Endothelial cell of umbilical vein (primary cell): ENCODE data around the gene ERICH3. TPM values are rescaled to one million over a fixed set of nuclear protein-coding genes. Genes with fewer than 3 reads are reported as not detected.

Experiments used
- BruUV-seq: library from RNA; stranded (reverse); fragments of 400-500 nt; replicated peaks from 2 replicates; lab custom pipeline; 2021; lab: Mats Ljungman, UMichigan
- CTCF ChIA-PET: fragments of 300-600, 350-600 bp; sonication (Branson Sonifier 250); formaldehyde crosslinking; loops from one replicate; lab custom pipeline; 2021; ENCODE audit warnings: antibody characterized with exemption, inconsistent platforms; lab: Charles Lee
- POLR2A ChIA-PET: fragments of 300-600, 350-600 bp; sonication (Branson Sonifier 250); formaldehyde crosslinking; loops from one replicate; lab custom pipeline; 2021; ENCODE audit warnings: antibody characterized with exemption, inconsistent platforms; lab: Charles Lee
- DNase-seq: peaks from one replicate; pipeline ENCODE4 v3.0.0-alpha.2; 2011; ENCODE audit warnings: low read depth, low spot score
- FAIRE-seq: peaks from 2 replicates; lab custom pipeline; 2011; peaks lifted over from hg19 to GRCh38; lab: Jason Lieb, UNC
- H2AFZ ChIP-seq: 2 replicates; pipeline ENCODE4 v1.6.0; 2012; ENCODE audit warnings: low read depth, low read length, control low read depth, inconsistent platforms
- H3K27ac ChIP-seq: 2 replicates; pipeline ENCODE4 v1.5.1; 2011; ENCODE audit warnings: low read depth, mild to moderate bottlenecking, control low read depth, low read length, moderate library complexity; ENCODE audit not compliant: insufficient read depth
- H3K27me3 ChIP-seq, 2 experiments: 2 replicates each; pipeline versions ENCODE4 v1.6.0 to v1.6.1; 2011; ENCODE audit warnings: low read length in 2 of 2, mixed read lengths in 1 of 2; ENCODE audit not compliant: control insufficient read depth in 2 of 2, insufficient read depth in 2 of 2
- H3K36me3 ChIP-seq, 2 experiments: 2 replicates in 1 of 2; 3 replicates in 1 of 2; pipeline ENCODE4 v1.5.1; 2011; ENCODE audit warnings: low read length in 2 of 2, mild to moderate bottlenecking in 1 of 2, moderate library complexity in 1 of 2; ENCODE audit not compliant: control insufficient read depth in 2 of 2, insufficient read depth in 2 of 2; ENCODE audit errors: extremely low read depth in 1 of 2
- H3K4me1 ChIP-seq: 3 replicates; pipeline ENCODE4 v1.5.1; 2011; ENCODE audit warnings: mild to moderate bottlenecking, low read length; ENCODE audit not compliant: control insufficient read depth, insufficient read depth; ENCODE audit errors: extremely low read depth
- H3K4me2 ChIP-seq: 2 replicates; pipeline ENCODE4 v1.6.1; 2011; ENCODE audit warnings: low read length, control low read depth, mixed read lengths; ENCODE audit not compliant: insufficient read depth
- H3K4me3 ChIP-seq, 3 experiments: fragments of 200-600 bp in 1 of 3; sonication (generic), shearing (Covaris generic) in 1 of 3; replicated peaks in 1 of 3; 2 replicates each; pipeline ENCODE4 v1.5.1; 2011 to 2016; ENCODE audit warnings: control low read depth in 3 of 3, low read length in 3 of 3, mild to moderate bottlenecking in 2 of 3, inconsistent platforms in 1 of 3, low read depth in 1 of 3, moderate library complexity in 1 of 3; ENCODE audit not compliant: insufficient read depth in 1 of 3
- H3K79me2 ChIP-seq: 2 replicates; pipeline ENCODE4 v1.6.0; 2012; ENCODE audit warnings: low read length, inconsistent platforms; ENCODE audit not compliant: control insufficient read depth, insufficient read depth
- H3K9ac ChIP-seq: replicated peaks from 2 replicates; pipeline ENCODE3; 2011; ENCODE audit warnings: low read length, control low read depth; ENCODE audit not compliant: insufficient read depth; ENCODE audit errors: extremely low read depth
- H3K9me1 ChIP-seq: replicated peaks from 3 replicates; pipeline ENCODE4 v1.6.0; 2011; ENCODE audit warnings: mild to moderate bottlenecking, low read length; ENCODE audit not compliant: control insufficient read depth, insufficient read depth; ENCODE audit errors: extremely low read depth
- H3K9me3 ChIP-seq: replicated peaks from 2 replicates; pipeline ENCODE4 v1.5.1; 2012; ENCODE audit warnings: low read length, inconsistent platforms; ENCODE audit not compliant: control insufficient read depth, insufficient read depth
- H4K20me1 ChIP-seq: replicated peaks from 2 replicates; pipeline ENCODE3; 2011; ENCODE audit warnings: mild to moderate bottlenecking, low read length; ENCODE audit not compliant: control insufficient read depth, insufficient read depth; ENCODE audit errors: extremely low read depth
- CTCF ChIP-seq, 2 donors: IDR thresholded peaks; 1 replicate in 1 of 2; 2 replicates in 1 of 2; pipeline ENCODE4 v1.5.1; 2011; ENCODE audit warnings: low read length in 2 of 2, mild to moderate bottlenecking in 2 of 2, moderate library complexity in 2 of 2, control low read depth in 1 of 2, inconsistent platforms in 1 of 2, low read depth in 1 of 2; ENCODE audit not compliant: insufficient read depth in 1 of 2; ENCODE audit errors: extremely low read depth in 1 of 2
- EZH2 ChIP-seq: IDR thresholded peaks from 2 replicates; pipeline ENCODE4 v1.6.1; 2012; ENCODE audit warnings: borderline replicate concordance, low read depth, mild to moderate bottlenecking, moderate library complexity, low read length, inconsistent platforms; ENCODE audit not compliant: severe bottlenecking
- FOS ChIP-seq: IDR thresholded peaks from 2 replicates; pipeline ENCODE4 v1.6.1; 2011; ENCODE audit warnings: mild to moderate bottlenecking, low read length, moderate library complexity, borderline replicate concordance; ENCODE audit not compliant: insufficient read depth
- GATA2 ChIP-seq: IDR thresholded peaks from 2 replicates; pipeline ENCODE4 v1.7.0; 2011; ENCODE audit warnings: low read depth, mild to moderate bottlenecking, moderate library complexity, mixed read lengths, low read length; ENCODE audit not compliant: insufficient read length, insufficient read depth
- JUN ChIP-seq: IDR thresholded peaks from 2 replicates; pipeline ENCODE4 v1.6.1; 2011; ENCODE audit warnings: borderline replicate concordance, low read depth; ENCODE audit not compliant: insufficient read length, insufficient read depth
- MAX ChIP-seq: IDR thresholded peaks from 2 replicates; pipeline ENCODE4 v1.6.1; 2011; ENCODE audit not compliant: insufficient read depth, insufficient read length
- MYC ChIP-seq: IDR thresholded peaks from one replicate; pipeline ENCODE4 v1.6.1; 2011; ENCODE audit warnings: mild to moderate bottlenecking, low read depth, low read length
- POLR2A ChIP-seq: IDR thresholded peaks from 2 replicates; pipeline ENCODE4 v1.6.1; 2012; ENCODE audit warnings: low read depth, mild to moderate bottlenecking, control low read depth, low read length
- POLR2AphosphoS5 ChIP-seq: IDR thresholded peaks from 2 replicates; pipeline ENCODE4 v1.6.1; 2012; ENCODE audit warnings: low read depth, mild to moderate bottlenecking, control low read depth, low read length, moderate library complexity; ENCODE audit not compliant: insufficient read depth
- dilution Hi-C: fragments of 300-500 bp; cut with MboI; formaldehyde crosslinking; loops from one replicate; pipeline ENCODE4 v1.15.0; 2019; ENCODE audit warnings: low sequenced_read_pairs; ENCODE audit not compliant: extremely low pct_ligation_motif_present
- intact Hi-C: fragments of 100-400 bp; cut with micrococcal nuclease; formaldehyde crosslinking; loops from one replicate; pipeline ENCODE4 v1.10.0; 2022
- polyA plus RNA-seq, 4 experiments: library from polyadenylated mRNA; depleted of rRNA in 3 of 4; stranded (reverse) in 3 of 4; unstranded in 1 of 4; fragments of >200 nt; gene quantifications; 2 replicates each; pipeline versions ENCODE4 v1.2.1 to v1.2.3, GENCODE V29; 2011 to 2012; ENCODE audit warnings: missing spikeins in 1 of 4
- total RNA-seq: library from RNA; stranded (reverse); gene quantifications from 2 replicates; pipeline ENCODE4 v1.2.3, GENCODE V29; 2021

Gene ERICH3
- total and polyA plus RNA-seq, 2 donors (not counting 3 experiments of a cell fraction or from before 2014, with no cell fraction given): not detected

GRCh38 chr1:74654708-74655107 is 18.9 kb downstream of the ERICH3 start:
- BruUV-seq: no TSS peak
- Histone ChIP-seq H3K9me1 (no peaks in the 10 kb centered on the region), H4K20me1 (no peaks in the 10 kb centered on the region), H3K79me2 (no peaks in the 10 kb centered on the region), H3K4me3 (no peak overlapping the region), H3K9ac (no peak overlapping the region), H3K36me3 (no peaks in the 10 kb centered on the region), H3K27me3 (no peaks in the 10 kb centered on the region), H3K4me1 (no peaks in the 10 kb centered on the region), H3K9me3 (no peaks in the 10 kb centered on the region), H3K4me2 (no peak overlapping the region), H3K27ac (no peak overlapping the region), H2AFZ (no peak overlapping the region)
- DNase-seq: no peak
- no peak for TF ChIP-seq POLR2AphosphoS5
- no peak for TF ChIP-seq EZH2
- TF ChIP-seq CTCF (IDR thresholded peaks at IDR 0.05; ENCODE audit: extremely low read depth in 1 of 2, insufficient read depth in 1 of 2, low read depth in 1 of 2, low read length in 2 of 2): no peak
- no peak for TF ChIP-seq FOS
- CTCF ChIA-PET: no interaction called here
- intact Hi-C loops: no loop called here
- FAIRE-seq: no peak
- dilution Hi-C loops: no loop called here
- POLR2A ChIA-PET: no interaction called here

GRCh38 chr1:74652711-74653139 is 20.9 kb downstream of the ERICH3 start:
- H3K4me2 ChIP-seq: no peak overlapping the region
- TF ChIP-seq JUN (no peak), GATA2 (no peak), FOS (no peak), POLR2A (no peak), POLR2AphosphoS5 (no peak), EZH2 (no peak), MYC (no peak), CTCF (IDR thresholded peaks at IDR 0.05; ENCODE audit: extremely low read depth in 1 of 2, insufficient read depth in 1 of 2, low read depth in 1 of 2, low read length in 2 of 2) (no peak), MAX (no peak)
- no peaks in the 10 kb centered on the region for H3K36me3 ChIP-seq
- no peak for DNase-seq
- H3K4me3 ChIP-seq: no peak overlapping the region
- ChIA-PET CTCF (no interaction called here), POLR2A (no interaction called here)
- dilution Hi-C loops: no loop called here
- no peaks in the 10 kb centered on the region for H4K20me1 ChIP-seq
- no peak overlapping the region for H3K27ac ChIP-seq
- H3K9me3 ChIP-seq: no peaks in the 10 kb centered on the region
- no TSS peak for BruUV-seq
- no peak overlapping the region for H3K9ac ChIP-seq
- H2AFZ ChIP-seq: no peak overlapping the region
- H3K27me3 ChIP-seq: no peaks in the 10 kb centered on the region
- intact Hi-C loops: no loop called here
- no peak for FAIRE-seq
- H3K9me1 ChIP-seq: no peaks in the 10 kb centered on the region
- no peaks in the 10 kb centered on the region for H3K79me2 ChIP-seq
- H3K4me1 ChIP-seq: no peaks in the 10 kb centered on the region
